ENCODE measurements around the gene RPS21. TPM values are rescaled to one million over a fixed set of nuclear protein-coding genes. Genes with fewer than 3 reads are reported as not detected.

RPS21 gene
- total RNA-seq, 1 experiment from 2014 or later: 2,488 TPM

- Histone ChIP-seq H3K4me2 (ENCODE audit: low read length) (no peak overlapping the region), H3K9me2 (ENCODE audit: insufficient read depth) (no peaks in the 10 kb centered on the region), H3K9me3 (ENCODE audit: control insufficient read depth in 1 of 2, insufficient read depth in 1 of 2, low read depth in 1 of 2, low read length in 2 of 2) (no peaks in the 10 kb centered on the region), H3K4me1 (ENCODE audit: control insufficient read depth in 1 of 2, insufficient read depth in 2 of 2, low read length in 2 of 2) (peaks cover 0 to 2% of the 10 kb centered on the region in 2 experiments; a peak in 1 of 4 replicates), H3K9ac (ENCODE audit: low read length) (no peak overlapping the region), H3K27me3 (ENCODE audit: insufficient read depth, low read length) (no peaks in the 10 kb centered on the region), H2AFZ (ENCODE audit: low read depth, low read length, poor library complexity, severe bottlenecking) (no peak overlapping the region), H3K27ac (ENCODE audit: low read depth, low read length) (no peak overlapping the region), H3K36me3 (ENCODE audit: control insufficient read depth in 1 of 2, insufficient read depth in 2 of 2, low read length in 2 of 2) (peaks cover 0 to 3% of the 10 kb centered on the region in 2 experiments; a peak in 2 of 4 replicates), H3K4me3 (replicated peaks in 1 of 2; ENCODE audit: low read depth in 1 of 2, low read length in 2 of 2) (no peak overlapping the region), H4K20me1 (ENCODE audit: insufficient read depth) (peaks cover 2% of the 10 kb centered on the region; the same call in 1 of the 2 replicates), H3K79me2 (ENCODE audit: insufficient read depth, low read length) (peaks cover 1% of the 10 kb centered on the region; the same call in 1 of the 2 replicates)
- POLR2A ChIA-PET: no interaction called here
- ATAC-seq (no peak), DNase-seq (ENCODE audit: low read depth, low spot score) (no peak)
- intact Hi-C loops (cut with micrococcal nuclease): no loop called here
- CTCF ChIA-PET: no interaction called here
- RAD21 ChIA-PET (ENCODE audit: low non-redundant PET in 1 of 2, low total read pairs in 2 of 2, uncharacterized antibody in 2 of 2, unreplicated experiment in 2 of 2): no interaction called here
- BruUV-seq (replicated peaks): no TSS peak
- TF ChIP-seq POLR2A (IDR thresholded peaks at IDR 0.05; ENCODE audit: borderline replicate concordance, extremely low read depth, insufficient read depth, insufficient read length): no peak
- no peak for TF ChIP-seq ELF1 (IDR thresholded peaks at IDR 0.05; ENCODE audit: borderline replicate concordance, low read depth)
- TF ChIP-seq CEBPB (IDR thresholded peaks at IDR 0.05; ENCODE audit: low read depth): no peak
These were observed 7.6 kb downstream of the RPS21 start for GRCh38 chr20:62394248-62395245.

GRCh38 chr20:62395311-62396242, 8.7 kb downstream of the RPS21 start:
- H3K27me3 ChIP-seq (ENCODE audit: insufficient read depth, low read length): no peaks in the 10 kb centered on the region
- RAD21 ChIA-PET (ENCODE audit: low non-redundant PET in 1 of 2, low total read pairs in 2 of 2, uncharacterized antibody in 2 of 2, unreplicated experiment in 2 of 2): no interaction called here
- H3K36me3 ChIP-seq (ENCODE audit: control insufficient read depth in 1 of 2, insufficient read depth in 2 of 2, low read length in 2 of 2): no peaks in the 10 kb centered on the region
- no peaks in the 10 kb centered on the region for H3K4me1 ChIP-seq (ENCODE audit: control insufficient read depth in 1 of 2, insufficient read depth in 2 of 2, low read length in 2 of 2)
- POLR2A ChIA-PET: no interaction called here
- TF ChIP-seq SRF (IDR thresholded peaks at IDR 0.05; ENCODE audit: low read depth) (no peak), ATF3 (IDR thresholded peaks at IDR 0.05) (no peak), MAX (IDR thresholded peaks at IDR 0.05) (no peak), EGR1 (IDR thresholded peaks at IDR 0.05; ENCODE audit: low read depth) (no peak), SP1 (IDR thresholded peaks at IDR 0.05; ENCODE audit: low read depth) (no peak), CEBPB (IDR thresholded peaks at IDR 0.05; ENCODE audit: low read depth) (no peak), POLR2A (IDR thresholded peaks at IDR 0.05; ENCODE audit: borderline replicate concordance, extremely low read depth, insufficient read depth, insufficient read length) (no peak)
- TF ChIP-seq, protein P1, sequence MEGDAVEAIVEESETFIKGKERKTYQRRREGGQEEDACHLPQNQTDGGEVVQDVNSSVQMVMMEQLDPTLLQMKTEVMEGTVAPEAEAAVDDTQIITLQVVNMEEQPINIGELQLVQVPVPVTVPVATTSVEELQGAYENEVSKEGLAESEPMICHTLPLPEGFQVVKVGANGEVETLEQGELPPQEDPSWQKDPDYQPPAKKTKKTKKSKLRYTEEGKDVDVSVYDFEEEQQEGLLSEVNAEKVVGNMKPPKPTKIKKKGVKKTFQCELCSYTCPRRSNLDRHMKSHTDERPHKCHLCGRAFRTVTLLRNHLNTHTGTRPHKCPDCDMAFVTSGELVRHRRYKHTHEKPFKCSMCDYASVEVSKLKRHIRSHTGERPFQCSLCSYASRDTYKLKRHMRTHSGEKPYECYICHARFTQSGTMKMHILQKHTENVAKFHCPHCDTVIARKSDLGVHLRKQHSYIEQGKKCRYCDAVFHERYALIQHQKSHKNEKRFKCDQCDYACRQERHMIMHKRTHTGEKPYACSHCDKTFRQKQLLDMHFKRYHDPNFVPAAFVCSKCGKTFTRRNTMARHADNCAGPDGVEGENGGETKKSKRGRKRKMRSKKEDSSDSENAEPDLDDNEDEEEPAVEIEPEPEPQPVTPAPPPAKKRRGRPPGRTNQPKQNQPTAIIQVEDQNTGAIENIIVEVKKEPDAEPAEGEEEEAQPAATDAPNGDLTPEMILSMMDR (IDR thresholded peaks at IDR 0.05 in 2 of 3, conservative IDR thresholded peaks at IDR 0.05 in 1 of 3; ENCODE audit: borderline replicate concordance in 1 of 3, insufficient read depth in 1 of 3, low read depth in 2 of 3, low read length in 2 of 3): peak in 2 of 3 experiments; percentile 40 to 45; a peak in 4 of 6 replicates
- no peak overlapping the region for H3K4me2 ChIP-seq (ENCODE audit: low read length)
- no peak overlapping the region for H3K4me3 ChIP-seq (replicated peaks in 1 of 2; ENCODE audit: low read depth in 1 of 2, low read length in 2 of 2)
- H3K9ac ChIP-seq (ENCODE audit: low read length): no peak overlapping the region
- CTCF ChIA-PET: no interaction called here
- H2AFZ ChIP-seq (ENCODE audit: low read depth, low read length, poor library complexity, severe bottlenecking): no peak overlapping the region
- no peak for DNase-seq (ENCODE audit: low read depth, low spot score)
- ATAC-seq: peak; percentile 67
- no TSS peak for BruUV-seq (replicated peaks)
- no peak overlapping the region for H3K27ac ChIP-seq (ENCODE audit: low read depth, low read length)
- no peaks in the 10 kb centered on the region for H3K9me2 ChIP-seq (ENCODE audit: insufficient read depth)
- H4K20me1 ChIP-seq (ENCODE audit: insufficient read depth): no peaks in the 10 kb centered on the region
- intact Hi-C loops (cut with micrococcal nuclease): no loop called here
- no peaks in the 10 kb centered on the region for H3K79me2 ChIP-seq (ENCODE audit: insufficient read depth, low read length)
- H3K9me3 ChIP-seq (ENCODE audit: control insufficient read depth in 1 of 2, insufficient read depth in 1 of 2, low read depth in 1 of 2, low read length in 2 of 2): no peaks in the 10 kb centered on the region

Data from HCT116 (cell line).